Measurements from ENCODE around the gene UBALD2.

GRCh38 chr17:76239538-76240274 is 25.4 kb upstream of the UBALD2 start:
- no peak for TF ChIP-seq POLR2A (IDR thresholded peaks at IDR 0.05)
- no peak for TF ChIP-seq CTCF (IDR thresholded peaks at IDR 0.05)
